MM.1S (cell line): ENCODE results near the gene TDP1.

ENCODE experiments used
- DNase-seq: peaks from one replicate; pipeline ENCODE4 v3.0.0-alpha.2; 2015
- H2AFZ ChIP-seq: fragments of 300-600 bp; sonication (generic); 2 replicates; pipeline ENCODE4 v1.6.0; 2016; ENCODE audit warnings: antibody characterized with exemption, low read length
- H3F3A ChIP-seq: fragments of 300-600 bp; sonication (generic); 2 replicates; pipeline ENCODE4 v1.6.1; 2016; ENCODE audit warnings: mild to moderate bottlenecking, antibody characterized with exemption, low read length, moderate library complexity, mixed read lengths; ENCODE audit not compliant: insufficient read depth
- H3K27ac ChIP-seq: fragments of 300-600 bp; sonication (generic); 2 replicates; pipeline ENCODE4 v1.5.1; 2016; ENCODE audit warnings: mild to moderate bottlenecking, low read length
- H3K27me3 ChIP-seq: fragments of 300-600 bp; sonication (generic); replicated peaks from 2 replicates; pipeline ENCODE4 v1.6.0; 2016; ENCODE audit warnings: low read length; ENCODE audit not compliant: insufficient read depth
- H3K36me3 ChIP-seq: fragments of 300-600 bp; sonication (generic); replicated peaks from 2 replicates; pipeline ENCODE4 v1.6.1; 2016; ENCODE audit warnings: mild to moderate bottlenecking, low read length, mixed read lengths; ENCODE audit not compliant: insufficient read depth
- H3K4me1 ChIP-seq: fragments of 300-600 bp; sonication (generic); 2 replicates; pipeline ENCODE4 v1.6.1; 2016; ENCODE audit warnings: low read length, mixed read lengths
- H3K4me2 ChIP-seq: fragments of 300-600 bp; sonication (generic); 2 replicates; pipeline ENCODE4 v1.6.0; 2016; ENCODE audit warnings: low read depth, low read length
- H3K4me3 ChIP-seq: fragments of 300-600 bp; sonication (generic); 2 replicates; pipeline ENCODE4 v1.5.1; 2016; ENCODE audit warnings: low read length, mixed read lengths
- H3K79me2 ChIP-seq: fragments of 300-600 bp; sonication (generic); 2 replicates; pipeline ENCODE4 v1.6.1; 2016; ENCODE audit warnings: mixed run types, low read length, mixed read lengths
- H3K9ac ChIP-seq: fragments of 300-600 bp; sonication (generic); 2 replicates; pipeline ENCODE4 v1.6.1; 2016; ENCODE audit warnings: low read length, mixed read lengths
- H3K9me2 ChIP-seq: fragments of 300-600 bp; sonication (generic); replicated peaks from 2 replicates; pipeline ENCODE4 v1.6.1; 2016; ENCODE audit warnings: mild to moderate bottlenecking, low read length, mixed read lengths; ENCODE audit not compliant: insufficient read depth
- H3K9me3 ChIP-seq: fragments of 300-600 bp; sonication (generic); replicated peaks from 2 replicates; pipeline ENCODE4 v1.6.1; 2016; ENCODE audit warnings: mild to moderate bottlenecking, low read length, mixed read lengths; ENCODE audit not compliant: insufficient read depth
- H4K20me1 ChIP-seq: fragments of 300-600 bp; sonication (generic); 2 replicates; pipeline ENCODE4 v1.6.1; 2016; ENCODE audit warnings: mild to moderate bottlenecking, low read length, moderate library complexity, mixed read lengths; ENCODE audit not compliant: insufficient read depth
- CTCF ChIP-seq: fragments of 300-600 bp; sonication (generic); IDR thresholded peaks from 2 replicates; pipeline ENCODE4 v1.5.1; 2016; ENCODE audit warnings: antibody characterized with exemption, low read length, mixed read lengths
- EZH2 ChIP-seq: fragments of 300-600 bp; sonication (generic); optimal IDR thresholded peaks from 2 replicates; pipeline ENCODE3; 2017; ENCODE audit warnings: low read depth, mild to moderate bottlenecking, antibody characterized with exemption, low read length, mixed read lengths
- EZH2phosphoT487 ChIP-seq: fragments of 300-600 bp; sonication (generic); IDR thresholded peaks from 2 replicates; pipeline ENCODE4 v1.6.1; 2018; ENCODE audit warnings: antibody characterized with exemption, low read length

Gene TDP1

GRCh38 chr14:90027842-90028241 lies 72.1 kb downstream of the TDP1 start:
- no peaks in the 10 kb centered on the region for H3F3A ChIP-seq
- no peak for TF ChIP-seq CTCF
- no peak for TF ChIP-seq EZH2phosphoT487
- no peak for TF ChIP-seq EZH2

DNA sequence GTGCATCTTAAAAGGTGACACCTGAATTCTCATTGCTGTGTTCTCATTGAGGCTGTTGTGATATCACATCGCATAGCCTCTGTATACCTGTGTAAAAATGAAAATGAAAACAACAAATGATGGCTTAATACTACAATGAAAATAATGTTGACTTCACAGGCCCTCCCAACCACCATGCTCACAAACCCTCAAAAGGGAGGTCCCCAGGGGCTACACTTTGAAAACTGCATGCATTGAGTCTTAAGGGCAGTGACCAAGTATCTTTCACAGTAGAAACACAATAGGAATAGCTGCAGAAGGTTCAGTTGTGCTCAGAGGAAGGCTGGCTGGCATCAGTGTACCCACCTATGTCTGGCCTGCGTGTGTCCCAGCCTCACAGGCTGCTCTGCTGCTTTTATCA lies 78.4 kb downstream of the TDP1 start:
- Histone ChIP-seq H3K27me3 (no peaks in the 10 kb centered on the region), H3K4me2 (no peak overlapping the region), H2AFZ (no peak overlapping the region), H3K9me3 (no peaks in the 10 kb centered on the region), H3K27ac (no peak overlapping the region), H3K79me2 (no peaks in the 10 kb centered on the region), H3K9me2 (no peaks in the 10 kb centered on the region), H4K20me1 (no peaks in the 10 kb centered on the region), H3K4me1 (no peaks in the 10 kb centered on the region), H3K9ac (no peak overlapping the region), H3F3A (no peaks in the 10 kb centered on the region), H3K4me3 (no peak overlapping the region), H3K36me3 (no peaks in the 10 kb centered on the region)
- no peak for DNase-seq
- TF ChIP-seq EZH2phosphoT487 = no peak
- TF ChIP-seq CTCF = no peak
- TF ChIP-seq EZH2 = no peak

More at GRCh38 chr14:90027842-90028241, 72.1 kb downstream of the TDP1 start:
- Histone ChIP-seq H4K20me1 (no peaks in the 10 kb centered on the region), H3K4me2 (no peak overlapping the region), H3K79me2 (no peaks in the 10 kb centered on the region), H3K4me1 (no peaks in the 10 kb centered on the region), H3K9me2 (no peaks in the 10 kb centered on the region), H3K9me3 (no peaks in the 10 kb centered on the region), H3K9ac (no peak overlapping the region), H3K27me3 (no peaks in the 10 kb centered on the region), H2AFZ (no peak overlapping the region), H3K27ac (no peak overlapping the region), H3K4me3 (no peak overlapping the region), H3K36me3 (no peaks in the 10 kb centered on the region)
- DNase-seq = no peak

GRCh38 chr14:90034835-90035525 lies 79.3 kb downstream of the TDP1 start:
- H3K9me3 ChIP-seq = no peaks in the 10 kb centered on the region
- no peaks in the 10 kb centered on the region for H3K4me1 ChIP-seq
- no peaks in the 10 kb centered on the region for H3K79me2 ChIP-seq
- H4K20me1 ChIP-seq = no peaks in the 10 kb centered on the region
- DNase-seq = no peak
- TF ChIP-seq CTCF (no peak), EZH2 (no peak), EZH2phosphoT487 (no peak)
- H3F3A ChIP-seq = no peaks in the 10 kb centered on the region
- H3K4me3 ChIP-seq = no peak overlapping the region
- H3K36me3 ChIP-seq = no peaks in the 10 kb centered on the region
- H3K4me2 ChIP-seq = no peak overlapping the region
- H3K9me2 ChIP-seq = no peaks in the 10 kb centered on the region
- H3K27me3 ChIP-seq = no peaks in the 10 kb centered on the region
- H3K27ac ChIP-seq = no peak overlapping the region
- no peak overlapping the region for H3K9ac ChIP-seq
- H2AFZ ChIP-seq = no peak overlapping the region
